Breast epithelium (tissue), 3 donors: Measurements from ENCODE around the gene RAB7B.

ENCODE experiments used
- POLR2A ChIP-seq: fragments of 450-650 bp; IDR thresholded peaks from one replicate; pipeline ENCODE4 v1.6.1; 2016; ENCODE audit warnings: antibody characterized with exemption, mild to moderate bottlenecking, moderate library complexity
- POLR2AphosphoS5 ChIP-seq, 3 donors: sonication (generic); formaldehyde crosslinking; IDR thresholded peaks; one replicate each; pipeline ENCODE4 v1.6.1; 2017; ENCODE audit warnings: antibody characterized with exemption in 3 of 3
- TF ChIP-seq, protein P1 (sequence below), 3 donors: fragments of 450-650 bp; IDR thresholded peaks; one replicate each; pipeline ENCODE4 v1.5.1; 2016 to 2017; ENCODE audit warnings: antibody characterized with exemption in 3 of 3, mild to moderate bottlenecking in 3 of 3, moderate library complexity in 3 of 3

DNA sequence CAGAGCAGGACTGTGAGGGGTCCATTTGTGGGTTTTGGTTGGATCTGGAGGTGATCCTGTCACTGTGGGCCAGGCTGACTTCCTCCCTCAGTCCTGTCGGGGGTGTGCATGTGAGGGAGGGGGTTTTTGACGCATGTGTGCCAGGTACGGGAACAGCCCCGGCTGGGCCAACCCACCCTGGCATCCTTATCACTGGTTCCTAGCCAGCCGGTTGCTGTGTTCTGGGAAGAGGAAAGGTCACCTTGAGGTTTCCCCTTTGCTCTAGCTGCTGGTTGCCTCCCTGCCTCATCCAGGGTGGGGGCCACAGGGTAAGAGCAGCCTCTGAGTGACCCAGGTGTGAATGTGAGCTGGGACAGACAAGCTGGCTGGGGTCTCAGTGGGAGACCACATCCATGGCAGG lies 62.5 kb downstream of the RAB7B start:
- TF ChIP-seq, protein P1, sequence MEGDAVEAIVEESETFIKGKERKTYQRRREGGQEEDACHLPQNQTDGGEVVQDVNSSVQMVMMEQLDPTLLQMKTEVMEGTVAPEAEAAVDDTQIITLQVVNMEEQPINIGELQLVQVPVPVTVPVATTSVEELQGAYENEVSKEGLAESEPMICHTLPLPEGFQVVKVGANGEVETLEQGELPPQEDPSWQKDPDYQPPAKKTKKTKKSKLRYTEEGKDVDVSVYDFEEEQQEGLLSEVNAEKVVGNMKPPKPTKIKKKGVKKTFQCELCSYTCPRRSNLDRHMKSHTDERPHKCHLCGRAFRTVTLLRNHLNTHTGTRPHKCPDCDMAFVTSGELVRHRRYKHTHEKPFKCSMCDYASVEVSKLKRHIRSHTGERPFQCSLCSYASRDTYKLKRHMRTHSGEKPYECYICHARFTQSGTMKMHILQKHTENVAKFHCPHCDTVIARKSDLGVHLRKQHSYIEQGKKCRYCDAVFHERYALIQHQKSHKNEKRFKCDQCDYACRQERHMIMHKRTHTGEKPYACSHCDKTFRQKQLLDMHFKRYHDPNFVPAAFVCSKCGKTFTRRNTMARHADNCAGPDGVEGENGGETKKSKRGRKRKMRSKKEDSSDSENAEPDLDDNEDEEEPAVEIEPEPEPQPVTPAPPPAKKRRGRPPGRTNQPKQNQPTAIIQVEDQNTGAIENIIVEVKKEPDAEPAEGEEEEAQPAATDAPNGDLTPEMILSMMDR (IDR thresholded peaks at IDR 0.05), result no peak
- TF ChIP-seq POLR2AphosphoS5 (IDR thresholded peaks at IDR 0.05) (no peak), POLR2A (no peak)
